ENCODE results near the gene TIAM1.

The TIAM1 gene

GRCh38 chr21:31132574-31133242 lies 211.4 kb downstream of the TIAM1 start:
- peak; percentile 57 for DNase-seq

- no peak for DNase-seq
Measured at GRCh38 chr21:31130821-31131220, 213.2 kb downstream of the TIAM1 start.

- no peak for DNase-seq
Measured at GRCh38 chr21:31128234-31128633, 215.8 kb downstream of the TIAM1 start.

- no peak for DNase-seq
Measured at GRCh38 chr21:31124010-31124409, 220.1 kb downstream of the TIAM1 start.

GRCh38 chr21:31119199-31119598 lies 224.9 kb downstream of the TIAM1 start:
- no peak for DNase-seq

- DNase-seq, result peak; percentile 90
Measured at GRCh38 chr21:31117128-31117916, 226.7 kb downstream of the TIAM1 start.

- no peak for DNase-seq
Measured at GRCh38 chr21:31115249-31115648, 228.8 kb downstream of the TIAM1 start.

GRCh38 chr21:31111093-31111492 lies 233.0 kb downstream of the TIAM1 start:
- no peak for DNase-seq

- DNase-seq, result no peak
Measured at GRCh38 chr21:31110430-31110829, 233.6 kb downstream of the TIAM1 start.

GRCh38 chr21:31107871-31108270 lies 236.2 kb downstream of the TIAM1 start:
- DNase-seq, result no peak

GRCh38 chr21:31107176-31107785 lies 236.8 kb downstream of the TIAM1 start:
- peak; percentile 14 for DNase-seq

GRCh38 chr21:31103571-31104265 lies 240.3 kb downstream of the TIAM1 start:
- DNase-seq, result no peak

GRCh38 chr21:31103163-31103562 lies 240.9 kb downstream of the TIAM1 start:
- no peak for DNase-seq

GRCh38 chr21:31099122-31099521 lies 244.9 kb downstream of the TIAM1 start:
- no peak for DNase-seq

- DNase-seq, result peak; percentile 52
Measured at GRCh38 chr21:31098576-31099005, 245.5 kb downstream of the TIAM1 start.

- DNase-seq, result no peak
Measured at GRCh38 chr21:31092832-31093625, 251.0 kb downstream of the TIAM1 start.

- no peak for DNase-seq
Measured at GRCh38 chr21:31090376-31090775, 253.7 kb downstream of the TIAM1 start.

GRCh38 chr21:31088474-31088751 lies 255.6 kb downstream of the TIAM1 start:
- DNase-seq, result no peak

- DNase-seq, result no peak
Measured at GRCh38 chr21:31087639-31088473, 256.2 kb downstream of the TIAM1 start.

- DNase-seq, result no peak
Measured at GRCh38 chr21:31084689-31085088, 259.4 kb downstream of the TIAM1 start.

GRCh38 chr21:31078796-31079195 lies 265.3 kb downstream of the TIAM1 start:
- DNase-seq, result no peak

All from fibroblast of skin of abdomen (primary cell).